ENCODE data around the gene TMEM132D.

DNA sequence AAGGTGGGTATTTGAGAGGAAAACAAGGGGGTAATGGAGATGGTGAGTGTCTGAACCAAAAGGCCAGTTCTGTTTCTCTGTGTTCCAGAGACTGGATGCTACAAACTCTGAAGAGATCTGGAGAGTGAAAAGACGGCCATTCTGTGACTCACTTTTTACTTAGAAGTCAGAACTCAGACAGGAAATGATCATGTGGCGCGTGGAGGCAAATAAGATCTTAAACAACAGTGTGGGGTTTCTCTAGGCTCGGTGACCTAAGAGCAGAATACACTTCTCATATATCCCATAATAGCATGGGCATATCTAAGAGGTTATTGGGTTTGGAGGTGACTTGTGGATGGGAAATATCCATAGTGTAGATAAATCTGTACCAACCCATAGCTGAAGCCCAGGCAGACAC, 463.5 kb downstream of the TMEM132D start:
- TF ChIP-seq, protein P1, sequence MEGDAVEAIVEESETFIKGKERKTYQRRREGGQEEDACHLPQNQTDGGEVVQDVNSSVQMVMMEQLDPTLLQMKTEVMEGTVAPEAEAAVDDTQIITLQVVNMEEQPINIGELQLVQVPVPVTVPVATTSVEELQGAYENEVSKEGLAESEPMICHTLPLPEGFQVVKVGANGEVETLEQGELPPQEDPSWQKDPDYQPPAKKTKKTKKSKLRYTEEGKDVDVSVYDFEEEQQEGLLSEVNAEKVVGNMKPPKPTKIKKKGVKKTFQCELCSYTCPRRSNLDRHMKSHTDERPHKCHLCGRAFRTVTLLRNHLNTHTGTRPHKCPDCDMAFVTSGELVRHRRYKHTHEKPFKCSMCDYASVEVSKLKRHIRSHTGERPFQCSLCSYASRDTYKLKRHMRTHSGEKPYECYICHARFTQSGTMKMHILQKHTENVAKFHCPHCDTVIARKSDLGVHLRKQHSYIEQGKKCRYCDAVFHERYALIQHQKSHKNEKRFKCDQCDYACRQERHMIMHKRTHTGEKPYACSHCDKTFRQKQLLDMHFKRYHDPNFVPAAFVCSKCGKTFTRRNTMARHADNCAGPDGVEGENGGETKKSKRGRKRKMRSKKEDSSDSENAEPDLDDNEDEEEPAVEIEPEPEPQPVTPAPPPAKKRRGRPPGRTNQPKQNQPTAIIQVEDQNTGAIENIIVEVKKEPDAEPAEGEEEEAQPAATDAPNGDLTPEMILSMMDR (IDR thresholded peaks at IDR 0.05) = no peak
- TF ChIP-seq EZH2 (IDR thresholded peaks at IDR 0.05) (no peak), EZH2phosphoT487 (IDR thresholded peaks at IDR 0.05) (no peak)
